HCT116 (cell line): ENCODE data around the gene IPO5. TPM values are rescaled to one million over a fixed set of nuclear protein-coding genes. Genes with fewer than 3 reads are reported as not detected.

Experiments used
- ATAC-seq: fragments of 200-7000 bp; cut with Tn5 transposase; 2 replicates; pipeline ENCODE4 v1.9.1; 2020; ENCODE audit warnings: mild to moderate bottlenecking, moderate library complexity
- BruUV-seq: library from RNA; stranded (reverse); fragments of 400-500 nt; replicated peaks from 2 replicates; lab custom pipeline; 2021; lab: Mats Ljungman, UMichigan
- CTCF ChIA-PET: fragments of 300-600 bp; sonication (Branson Sonifier 250); formaldehyde crosslinking; loops from one replicate; lab custom pipeline; 2021; ENCODE audit warnings: antibody characterized with exemption; lab: Charles Lee
- POLR2A ChIA-PET: fragments of 300-600, 350-600 bp; sonication (Branson Sonifier 250); formaldehyde crosslinking; loops from one replicate; lab custom pipeline; 2021; ENCODE audit warnings: antibody characterized with exemption; lab: Charles Lee
- RAD21 ChIA-PET, 2 experiments: fragments of 300-600 bp; sonication (Branson Sonifier 250); formaldehyde crosslinking; loops; one replicate each; lab custom pipeline; 2023; ENCODE audit warnings: low total read pairs in 2 of 2; ENCODE audit not compliant: uncharacterized antibody in 2 of 2, unreplicated experiment in 2 of 2, low non-redundant PET in 1 of 2; lab: Charles Lee
- DNase-seq: peaks from one replicate; pipeline ENCODE4 v3.0.0-alpha.2; 2010; ENCODE audit warnings: low read depth, low spot score
- H2AFZ ChIP-seq: fragments of 200-600 bp; shearing (Covaris generic), sonication (generic); 2 replicates; pipeline ENCODE4 v1.6.1; 2017; ENCODE audit warnings: low read depth, mixed run types, mixed read lengths, antibody characterized with exemption, low read length; ENCODE audit not compliant: poor library complexity, severe bottlenecking
- H3K27ac ChIP-seq: 2 replicates; pipeline ENCODE4 v1.5.1; 2012; ENCODE audit warnings: low read depth, low read length
- H3K27me3 ChIP-seq: fragments of 200-600 bp; sonication (generic); 2 replicates; pipeline ENCODE4 v1.6.1; 2016; ENCODE audit warnings: mixed run types, low read length, mixed read lengths; ENCODE audit not compliant: insufficient read depth
- H3K36me3 ChIP-seq, 2 experiments: fragments of 200-500 bp in 1 of 2; fragments of 200-600 bp in 1 of 2; sonication (Bioruptor generic) in 1 of 2; sonication (generic) in 1 of 2; 2 replicates each; pipeline versions ENCODE4 v1.5.1 to v1.6.1; 2014 to 2016; ENCODE audit warnings: low read length in 2 of 2, inconsistent platforms in 1 of 2, mixed read lengths in 1 of 2, mixed run types in 1 of 2; ENCODE audit not compliant: insufficient read depth in 2 of 2, control insufficient read depth in 1 of 2
- H3K4me1 ChIP-seq, 2 experiments: fragments of 200-600 bp in 1 of 2; sonication (generic) in 1 of 2; 2 replicates each; pipeline versions ENCODE4 v1.5.1 to v1.6.1; 2012 to 2017; ENCODE audit warnings: low read length in 2 of 2, inconsistent platforms in 1 of 2, mild to moderate bottlenecking in 1 of 2, mixed read lengths in 1 of 2, mixed run types in 1 of 2, moderate library complexity in 1 of 2; ENCODE audit not compliant: insufficient read depth in 2 of 2, control insufficient read depth in 1 of 2
- H3K4me2 ChIP-seq: fragments of 200-600 bp; sonication (generic); 2 replicates; pipeline ENCODE4 v1.6.1; 2017; ENCODE audit warnings: mixed run types, low read length, mixed read lengths
- H3K4me3 ChIP-seq, 2 experiments: fragments of 200-600 bp in 1 of 2; sonication (generic) in 1 of 2; replicated peaks in 1 of 2; 2 replicates each; pipeline ENCODE4 v1.5.1; 2011 to 2016; ENCODE audit warnings: low read length in 2 of 2, control low read depth in 1 of 2, low read depth in 1 of 2, mild to moderate bottlenecking in 1 of 2, mixed read lengths in 1 of 2, mixed run types in 1 of 2
- H3K79me2 ChIP-seq: fragments of 200-600 bp; sonication (generic); 2 replicates; pipeline ENCODE4 v1.6.1; 2017; ENCODE audit warnings: mild to moderate bottlenecking, mixed run types, low read length, moderate library complexity, mixed read lengths; ENCODE audit not compliant: insufficient read depth
- H3K9ac ChIP-seq: fragments of 200-600 bp; sonication (generic); 2 replicates; pipeline ENCODE4 v1.6.1; 2016; ENCODE audit warnings: low read length, mixed read lengths
- H3K9me2 ChIP-seq: fragments of 200-600 bp; sonication (generic), shearing (Covaris generic); 2 replicates; pipeline ENCODE4 v1.6.1; 2017; ENCODE audit warnings: mixed run types, mild to moderate bottlenecking, moderate library complexity; ENCODE audit not compliant: insufficient read depth
- H3K9me3 ChIP-seq, 2 experiments: fragments of 200-500 bp in 1 of 2; fragments of 200-600 bp in 1 of 2; sonication (Bioruptor generic) in 1 of 2; sonication (generic) in 1 of 2; 2 replicates each; pipeline ENCODE4 v1.6.1; 2014 to 2017; ENCODE audit warnings: low read length in 2 of 2, mixed read lengths in 2 of 2, inconsistent platforms in 1 of 2, low read depth in 1 of 2, mild to moderate bottlenecking in 1 of 2, mixed run types in 1 of 2, moderate library complexity in 1 of 2; ENCODE audit not compliant: control insufficient read depth in 1 of 2, insufficient read depth in 1 of 2
- H4K20me1 ChIP-seq: fragments of 200-600 bp; sonication (generic), shearing (Covaris generic); 2 replicates; pipeline ENCODE4 v1.6.1; 2017; ENCODE audit warnings: mixed run types, mild to moderate bottlenecking, moderate library complexity; ENCODE audit not compliant: insufficient read depth
- ATF3 ChIP-seq: IDR thresholded peaks from 2 replicates; pipeline ENCODE4 v1.6.1; 2012
- CBX3 ChIP-seq: IDR thresholded peaks from 2 replicates; pipeline ENCODE4 v1.6.1; 2012; ENCODE audit warnings: low read depth
- CEBPB ChIP-seq: IDR thresholded peaks from 2 replicates; pipeline ENCODE4 v1.6.1; 2012; ENCODE audit warnings: low read depth
- CTCF ChIP-seq, 3 experiments: fragments of 200-600 bp in 1 of 3; sonication (generic) in 1 of 3; IDR thresholded peaks in 2 of 3; conservative IDR thresholded peaks in 1 of 3; 2 replicates each; pipeline ENCODE4 v1.5.1; 2012 to 2017; ENCODE audit warnings: low read depth in 2 of 3, low read length in 2 of 3, antibody characterized with exemption in 1 of 3, borderline replicate concordance in 1 of 3, control low read depth in 1 of 3, mild to moderate bottlenecking in 1 of 3, mixed read lengths in 1 of 3, mixed run types in 1 of 3, moderate library complexity in 1 of 3; ENCODE audit not compliant: insufficient read depth in 1 of 3
- ELF1 ChIP-seq: IDR thresholded peaks from 2 replicates; pipeline ENCODE4 v1.6.1; 2012; ENCODE audit warnings: low read depth, borderline replicate concordance
- EZH2 ChIP-seq: fragments of 200-600 bp; sonication (generic); IDR thresholded peaks from 2 replicates; pipeline ENCODE4 v1.6.1; 2017; ENCODE audit warnings: antibody characterized with exemption, mixed run types
- JUND ChIP-seq: IDR thresholded peaks from 2 replicates; pipeline ENCODE4 v1.6.1; 2012
- MAX ChIP-seq: IDR thresholded peaks from 2 replicates; pipeline ENCODE4 v1.6.1; 2012
- POLR2AphosphoS5 ChIP-seq: IDR thresholded peaks from 2 replicates; pipeline ENCODE4 v1.6.1; 2011; ENCODE audit warnings: mild to moderate bottlenecking, low read depth, low read length, moderate library complexity
- RAD21 ChIP-seq: IDR thresholded peaks from 2 replicates; pipeline ENCODE4 v1.6.1; 2012; ENCODE audit warnings: low read depth, mild to moderate bottlenecking
- SIN3A ChIP-seq: IDR thresholded peaks from 2 replicates; pipeline ENCODE4 v1.6.1; 2012; ENCODE audit warnings: low read depth
- SRF ChIP-seq: IDR thresholded peaks from 2 replicates; pipeline ENCODE4 v1.6.1; 2012; ENCODE audit warnings: low read depth
- TCF7L2 ChIP-seq: IDR thresholded peaks from 2 replicates; pipeline ENCODE4 v1.7.0; 2011; ENCODE audit warnings: borderline replicate concordance, inconsistent platforms; ENCODE audit not compliant: insufficient read depth, insufficient read length; ENCODE audit errors: extremely low read depth
- ZBTB33 ChIP-seq: IDR thresholded peaks from 2 replicates; pipeline ENCODE4 v1.6.1; 2011; ENCODE audit warnings: mild to moderate bottlenecking, low read length, moderate library complexity; ENCODE audit not compliant: insufficient replicate concordance; ENCODE audit errors: extremely low read depth
- ZFX ChIP-seq: fragments of 450-650 bp; IDR thresholded peaks from 2 replicates; pipeline ENCODE4 v1.6.1; 2017
- ZNF274 ChIP-seq: fragments of 200-500 bp; sonication (Bioruptor generic); IDR thresholded peaks from 2 replicates; pipeline ENCODE4 v1.6.1; 2014; ENCODE audit warnings: mild to moderate bottlenecking, low read depth, low read length, inconsistent platforms
- intact Hi-C: fragments of 100-400 bp; cut with micrococcal nuclease; formaldehyde crosslinking; loops from 2 replicates; pipeline ENCODE4 v1.10.0; 2022
- total RNA-seq: library from RNA; stranded (reverse); gene quantifications from one replicate; pipeline ENCODE4 v1.2.1, GENCODE V29; 2021; ENCODE audit not compliant: unreplicated experiment

Gene IPO5
- total RNA-seq, 1 experiment from 2014 or later, result 237 TPM

- Histone ChIP-seq H3K79me2 (no peaks in the 10 kb centered on the region), H3K9ac (no peak overlapping the region), H3K4me2 (no peak overlapping the region), H3K27ac (no peak overlapping the region), H3K4me1 (no peaks in the 10 kb centered on the region), H3K9me2 (no peaks in the 10 kb centered on the region), H3K9me3 (no peaks in the 10 kb centered on the region), H3K4me3 (no peak overlapping the region), H3K27me3 (no peaks in the 10 kb centered on the region), H3K36me3 (no peaks in the 10 kb centered on the region), H4K20me1 (no peaks in the 10 kb centered on the region), H2AFZ (no peak overlapping the region)
- POLR2A ChIA-PET, result no interaction called here
- RAD21 ChIA-PET, result no interaction called here
- DNase-seq, result no peak
- BruUV-seq, result no TSS peak
- ATAC-seq, result no peak
- intact Hi-C loops, result no loop called here
- TF ChIP-seq ZNF274 (no peak), TCF7L2 (no peak), JUND (no peak), MAX (no peak), POLR2AphosphoS5 (no peak), RAD21 (no peak), CEBPB (no peak), CBX3 (no peak), ELF1 (no peak)
- CTCF ChIA-PET, result interaction anchor here (1.0 kb wide), 1 partner anchor 8 kb away, joined by 3 read pairs; no protein-coding TSS in a partner anchor
Observed at GRCh38 chr13:97904059-97904458, 49.4 kb upstream of the IPO5 start.

GRCh38 chr13:97905517-97905916, 48.0 kb upstream of the IPO5 start:
- no peak overlapping the region for H3K4me3 ChIP-seq
- ATAC-seq, result no peak
- CTCF ChIA-PET, result no interaction called here
- no peak for TF ChIP-seq ZBTB33
- no peak for TF ChIP-seq ELF1
- TF ChIP-seq SIN3A, result no peak
- no peak for TF ChIP-seq CTCF (IDR thresholded peaks at IDR 0.05 in 2 of 3, conservative IDR thresholded peaks at IDR 0.05 in 1 of 3; ENCODE audit: borderline replicate concordance in 1 of 3, insufficient read depth in 1 of 3, low read depth in 2 of 3, low read length in 2 of 3)
- TF ChIP-seq ZFX, result no peak
- no peak for TF ChIP-seq ATF3
- no peak for TF ChIP-seq CBX3
- TF ChIP-seq EZH2, result no peak
- TF ChIP-seq SRF, result no peak
- TF ChIP-seq RAD21, result no peak
- no peak for TF ChIP-seq POLR2AphosphoS5
- TF ChIP-seq CEBPB, result no peak
- TF ChIP-seq ZNF274, result no peak
- TF ChIP-seq JUND, result no peak

More at GRCh38 chr13:97905517-97905916, 48.0 kb upstream of the IPO5 start:
- Histone ChIP-seq H3K9me2 (no peaks in the 10 kb centered on the region), H3K79me2 (no peaks in the 10 kb centered on the region), H3K27ac (no peak overlapping the region), H3K9ac (no peak overlapping the region), H3K9me3 (no peaks in the 10 kb centered on the region), H4K20me1 (no peaks in the 10 kb centered on the region), H3K27me3 (no peaks in the 10 kb centered on the region), H3K4me2 (no peak overlapping the region), H2AFZ (no peak overlapping the region), H3K4me1 (no peaks in the 10 kb centered on the region), H3K36me3 (no peaks in the 10 kb centered on the region)
- no TSS peak for BruUV-seq
- DNase-seq, result no peak
- ChIA-PET POLR2A (no interaction called here), RAD21 (no interaction called here)
- intact Hi-C loops, result no loop called here
